Small intestine (tissue), 7 donors: ENCODE data around the gene RD3L. TPM values are rescaled to one million over a fixed set of nuclear protein-coding genes. Genes with fewer than 3 reads are reported as not detected.
"Not testable (repeated sequence)": the region's sequence is repeated elsewhere in the genome, so short reads cannot be mapped to it uniquely, and the experiment has no call there.

Experiments
- DNase-seq, 2 donors: peaks; one replicate each; pipeline versions ENCODE4 v3.0.0 to v3.0.0-alpha.2; 2013
- FAIRE-seq: peaks from 2 replicates; lab custom pipeline; 2012; peaks lifted over from hg19 to GRCh38; lab: Jason Lieb, UNC
- H3K27ac ChIP-seq, 3 donors: one replicate each; pipeline ENCODE4 v1.5.1; 2013; ENCODE audit warnings: low read length in 2 of 3, mild to moderate bottlenecking in 2 of 3, control low read depth in 1 of 3, inconsistent platforms in 1 of 3, low read depth in 1 of 3, moderate library complexity in 1 of 3
- H3K27me3 ChIP-seq, 3 donors: one replicate each; pipeline ENCODE4 v1.6.1; 2013; ENCODE audit warnings: low read length in 3 of 3, inconsistent platforms in 1 of 3; ENCODE audit not compliant: control insufficient read depth in 3 of 3, insufficient read depth in 3 of 3
- H3K36me3 ChIP-seq, 3 donors: one replicate each; pipeline ENCODE4 v1.6.1; 2013; ENCODE audit warnings: low read length in 3 of 3, inconsistent platforms in 1 of 3, low read depth in 1 of 3, mild to moderate bottlenecking in 1 of 3, moderate library complexity in 1 of 3; ENCODE audit not compliant: control insufficient read depth in 3 of 3, insufficient read depth in 2 of 3
- H3K4me1 ChIP-seq, 3 donors: one replicate each; pipeline ENCODE4 v1.6.1; 2013; ENCODE audit warnings: low read length in 2 of 3, inconsistent platforms in 1 of 3, low read depth in 1 of 3, mild to moderate bottlenecking in 1 of 3, moderate library complexity in 1 of 3; ENCODE audit not compliant: control insufficient read depth in 3 of 3, insufficient read depth in 2 of 3
- H3K4me3 ChIP-seq, 3 donors: one replicate each; pipeline ENCODE4 v1.5.1; 2013; ENCODE audit warnings: low read length in 3 of 3, control low read depth in 1 of 3, inconsistent platforms in 1 of 3, low read depth in 1 of 3, mild to moderate bottlenecking in 1 of 3, moderate library complexity in 1 of 3
- H3K9me3 ChIP-seq, 2 donors: one replicate each; pipeline ENCODE4 v1.6.1; 2013; ENCODE audit warnings: low read depth in 1 of 2, low read length in 1 of 2; ENCODE audit not compliant: control insufficient read depth in 2 of 2, insufficient read depth in 1 of 2
- WGBS, 3 donors: extraction: QIAGEN DNeasy Blood & Tissue Kit; methylation state at CpG; one replicate each; pipeline ENCODE4 v1.1.7; 2013; 5-methylcytosine and 5-hydroxymethylcytosine counted together
- polyA plus RNA-seq, 4 donors: library from polyadenylated mRNA; stranded (reverse) in 3 of 4; unstranded in 1 of 4; fragments of 200-250 nt in 3 of 4; fragments of 120-200 nt in 1 of 4; gene quantifications; one replicate each; pipeline versions ENCODE4 v1.2.1 to v1.2.3, GENCODE V29; 2013
- donor health status: healthy with polysubstance abuse.
- donor health status: control.
- donor health status: control.
- donor health status: Bipolar disorder and iron deficiency.
- donor health status: healthy.

The RD3L gene
- polyA plus RNA-seq, 4 donors: not detected

DNA sequence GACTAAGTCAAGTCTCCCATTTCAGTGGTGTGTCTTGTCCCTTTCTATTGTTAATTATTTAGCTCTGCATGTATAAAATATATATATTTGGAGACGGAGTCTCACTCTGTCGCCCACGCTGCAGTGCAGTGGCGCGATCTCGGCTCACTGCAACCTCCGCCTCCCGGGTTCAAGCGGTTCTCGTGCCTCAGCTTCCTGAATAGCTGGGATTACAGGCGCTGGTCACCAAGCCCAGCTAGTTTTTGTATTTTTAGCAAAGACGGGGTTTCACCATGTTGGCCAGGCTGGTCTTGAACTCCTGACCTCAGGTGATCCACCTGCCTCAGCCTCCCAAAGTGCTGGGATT lies 20.5 kb downstream of the RD3L start:
- not testable (repeated sequence) for H3K27me3 ChIP-seq, FAIRE-seq, H3K4me3 ChIP-seq, DNase-seq, H3K27ac ChIP-seq, H3K4me1 ChIP-seq, H3K9me3 ChIP-seq
- H3K36me3 ChIP-seq: peaks cover 0 to 16% (median 3%) of the 10 kb centered on the region in 3 donors
- WGBS, 3 donors: 68 to 74% (median 70%) methylated on average over 12 of the region's 12 CpGs

DNA sequence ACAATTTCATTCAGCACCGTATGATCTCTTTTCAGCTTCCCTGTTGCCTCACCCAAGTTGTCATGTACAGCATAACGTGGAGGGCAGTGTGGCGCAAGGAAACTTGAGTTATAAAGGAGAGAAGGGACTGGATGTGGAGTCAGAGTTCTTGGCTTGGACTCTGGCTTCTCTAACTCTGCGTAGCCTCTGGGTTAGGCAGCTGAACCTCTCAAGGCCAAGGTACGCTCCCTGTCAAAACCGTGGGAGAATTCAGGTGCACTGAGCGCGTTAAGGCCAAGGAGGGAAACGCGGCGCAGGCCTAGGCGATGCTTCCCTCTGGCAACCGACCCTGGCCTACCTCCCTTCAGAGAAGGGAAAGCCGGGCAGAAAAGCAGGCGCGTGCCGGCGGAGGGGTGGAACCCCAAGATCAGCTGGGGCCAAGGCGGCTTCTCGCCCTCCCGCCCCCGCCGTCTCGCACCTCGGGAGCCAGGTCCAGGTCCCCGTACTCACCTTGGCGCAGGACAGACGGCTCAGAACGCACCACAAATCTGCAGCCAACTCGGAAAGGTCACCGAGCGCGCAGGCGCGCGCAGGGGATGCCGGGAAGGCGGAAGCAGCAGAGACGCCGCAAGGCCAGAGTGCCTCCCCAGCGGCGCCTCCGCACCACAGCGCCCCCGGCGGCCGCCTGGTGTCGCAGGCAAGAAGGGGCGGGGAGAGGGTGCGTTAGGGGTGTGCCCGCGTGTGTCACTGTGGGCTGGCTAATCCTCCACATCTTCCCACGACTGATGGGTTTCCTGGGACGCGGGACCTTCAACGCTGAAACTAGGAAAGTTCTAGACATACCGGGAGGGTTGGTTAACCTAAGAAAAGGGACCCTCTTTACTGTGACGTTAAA lies 21.1 kb downstream of the RD3L start:
- H3K4me1 ChIP-seq: no peaks in the 10 kb centered on the region
- peak; percentile 94 to 98 for DNase-seq
- H3K27me3 ChIP-seq: peaks cover 0 to 5% (median 0%) of the 10 kb centered on the region in 3 donors
- FAIRE-seq: no peak
- no peaks in the 10 kb centered on the region for H3K9me3 ChIP-seq
- 1% methylated on average over 45 to 58 of the region's 58 CpGs for WGBS, 3 donors
- H3K36me3 ChIP-seq: peaks cover 0 to 23% (median 3%) of the 10 kb centered on the region in 3 donors
- peak overlapping the region; percentile 67 to 86 (median 86) for H3K27ac ChIP-seq
- H3K4me3 ChIP-seq: peak overlapping the region; percentile 59 to 79 (median 68)

DNA sequence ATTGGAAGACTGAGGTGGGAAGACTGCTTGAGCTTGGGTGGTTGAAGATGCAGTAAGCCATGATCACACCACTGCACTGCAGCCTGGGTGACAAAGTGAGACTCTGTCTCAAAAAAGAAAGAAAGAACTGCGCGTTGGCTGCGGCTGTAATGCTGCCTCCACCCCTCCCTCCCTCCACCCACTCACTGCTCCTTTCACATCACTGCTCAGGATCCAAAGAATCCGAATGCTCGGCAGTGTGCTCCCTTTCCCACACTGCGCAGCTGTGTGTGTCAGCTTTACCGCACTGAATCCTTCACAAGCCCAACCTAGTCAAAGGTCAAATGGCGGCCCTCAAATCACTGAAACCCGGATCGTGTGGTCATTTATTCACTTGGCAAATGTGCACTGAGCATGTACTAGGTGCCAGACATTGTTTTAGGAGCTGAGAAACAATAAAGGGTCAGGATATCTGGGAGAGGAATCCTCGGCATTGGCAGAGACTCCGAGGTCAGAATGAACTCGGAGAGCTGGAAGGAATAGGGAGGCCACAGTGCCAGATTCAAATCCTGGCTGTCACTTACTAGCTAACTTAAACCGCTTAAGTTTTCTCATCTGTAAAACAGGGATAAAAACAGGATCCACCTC lies 25.6 kb downstream of the RD3L start:
- Histone ChIP-seq H3K27ac (no peak overlapping the region), H3K4me3 (no peak overlapping the region), H3K4me1 (no peaks in the 10 kb centered on the region), H3K27me3 (no peaks in the 10 kb centered on the region), H3K36me3 (peaks cover 7 to 45% (median 8%) of the 10 kb centered on the region in 3 donors), H3K9me3 (no peaks in the 10 kb centered on the region)
- no peak for DNase-seq
- 61 to 77% (median 77%) methylated on average over 14 of the region's 14 CpGs for WGBS, 3 donors
- FAIRE-seq: no peak

DNA sequence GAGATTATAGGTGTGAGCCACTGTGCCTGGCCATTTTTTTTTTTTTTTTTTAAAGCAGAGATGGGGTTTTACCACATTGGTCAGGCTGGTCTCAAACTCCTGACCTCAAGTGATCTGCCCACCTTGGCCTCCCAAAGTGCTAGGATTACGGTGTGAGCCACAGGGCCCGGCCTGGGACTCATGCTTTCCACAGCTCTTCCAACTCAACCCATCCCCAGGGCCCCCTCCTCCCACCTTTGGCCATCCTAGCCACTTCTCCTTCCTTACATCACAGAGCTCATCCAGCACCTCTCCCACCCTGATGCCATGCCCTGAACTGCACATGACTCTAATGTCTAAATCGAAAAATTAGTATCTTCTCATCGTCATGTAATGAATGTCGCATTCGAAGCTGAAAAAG lies 26.7 kb downstream of the RD3L start:
- H3K4me3 ChIP-seq: no peak overlapping the region
- H3K27me3 ChIP-seq: no peaks in the 10 kb centered on the region
- H3K4me1 ChIP-seq: no peaks in the 10 kb centered on the region
- no peak overlapping the region for H3K27ac ChIP-seq
- DNase-seq (no peak), FAIRE-seq (no peak)
- 92 to 94% (median 93%) methylated on average over 6 of the region's 6 CpGs for WGBS, 3 donors
- peaks cover 7 to 54% (median 8%) of the 10 kb centered on the region in 3 donors for H3K36me3 ChIP-seq
- H3K9me3 ChIP-seq: no peaks in the 10 kb centered on the region

DNA sequence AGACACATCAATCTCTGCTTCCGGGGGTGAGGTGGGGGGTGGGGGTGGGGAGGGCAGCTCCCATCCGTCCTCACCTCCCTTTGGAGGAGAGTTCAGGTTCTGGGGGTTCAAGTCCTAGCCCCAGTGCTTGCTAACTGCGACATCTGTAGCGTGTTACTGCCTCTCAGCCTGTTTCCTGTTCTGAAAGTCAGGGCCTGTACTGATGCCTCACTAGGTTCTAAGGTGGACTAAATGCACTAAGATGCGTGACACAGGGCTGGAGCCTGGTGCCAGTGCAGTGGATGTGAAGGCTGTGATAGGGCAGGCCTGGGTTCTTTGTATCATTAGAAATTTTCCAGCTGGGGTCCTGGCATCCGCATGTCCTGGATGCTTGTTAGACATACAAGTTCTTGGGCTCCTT lies 31.3 kb downstream of the RD3L start:
- DNase-seq: no peak
- no peak for FAIRE-seq
- Histone ChIP-seq H3K9me3 (no peaks in the 10 kb centered on the region), H3K27me3 (no peaks in the 10 kb centered on the region), H3K27ac (no peak overlapping the region), H3K36me3 (peaks cover 4 to 38% (median 7%) of the 10 kb centered on the region in 3 donors), H3K4me1 (peaks cover 0 to 7% (median 0%) of the 10 kb centered on the region in 3 donors), H3K4me3 (no peak overlapping the region)
- WGBS, 3 donors: 75 to 86% (median 82%) methylated on average over 6 of the region's 6 CpGs

DNA sequence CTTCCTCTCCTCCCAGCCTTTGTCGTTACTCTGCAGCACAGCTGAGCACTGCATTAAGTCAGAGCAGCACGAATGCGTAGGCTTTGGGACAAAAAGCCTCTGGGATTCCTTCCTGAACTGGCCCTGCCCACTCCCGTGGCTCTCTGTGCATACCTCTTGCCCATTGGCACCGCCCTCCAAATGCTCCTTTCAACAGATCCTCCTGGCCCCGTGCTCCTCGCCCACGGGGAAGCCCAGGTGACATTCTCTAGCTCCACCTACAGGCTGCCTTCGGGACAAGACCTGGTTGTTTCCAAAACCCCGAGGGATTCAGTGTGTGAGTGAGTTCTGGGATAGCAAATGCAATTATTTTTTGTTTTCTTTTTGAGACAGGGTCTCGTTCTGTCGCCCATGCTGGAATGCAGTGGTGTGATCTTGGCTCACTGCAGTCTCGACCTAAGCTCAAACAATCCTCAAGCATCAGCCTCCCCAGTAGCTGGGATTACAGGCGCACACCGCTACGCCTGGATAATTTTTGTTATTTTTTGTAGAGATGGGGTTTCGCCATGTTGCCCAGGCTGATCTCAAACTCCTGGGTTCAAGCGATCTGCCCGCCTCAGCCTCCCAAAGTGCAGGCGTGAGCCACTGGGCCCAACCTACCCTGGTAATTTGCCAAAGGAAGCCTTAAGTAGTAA lies 31.9 kb downstream of the RD3L start:
- DNase-seq: peak; percentile 88 to 94
- H3K4me3 ChIP-seq: peak overlapping the region in 1 of 3 donors; percentile 2
- 25 to 31% (median 28%) methylated on average over 20 of the region's 20 CpGs for WGBS, 3 donors
- no peaks in the 10 kb centered on the region for H3K9me3 ChIP-seq
- peaks cover 0 to 7% (median 0%) of the 10 kb centered on the region in 3 donors for H3K4me1 ChIP-seq
- FAIRE-seq: no peak
- H3K36me3 ChIP-seq: peaks cover 0 to 35% (median 7%) of the 10 kb centered on the region in 3 donors
- no peak overlapping the region for H3K27ac ChIP-seq
- no peaks in the 10 kb centered on the region for H3K27me3 ChIP-seq

DNA sequence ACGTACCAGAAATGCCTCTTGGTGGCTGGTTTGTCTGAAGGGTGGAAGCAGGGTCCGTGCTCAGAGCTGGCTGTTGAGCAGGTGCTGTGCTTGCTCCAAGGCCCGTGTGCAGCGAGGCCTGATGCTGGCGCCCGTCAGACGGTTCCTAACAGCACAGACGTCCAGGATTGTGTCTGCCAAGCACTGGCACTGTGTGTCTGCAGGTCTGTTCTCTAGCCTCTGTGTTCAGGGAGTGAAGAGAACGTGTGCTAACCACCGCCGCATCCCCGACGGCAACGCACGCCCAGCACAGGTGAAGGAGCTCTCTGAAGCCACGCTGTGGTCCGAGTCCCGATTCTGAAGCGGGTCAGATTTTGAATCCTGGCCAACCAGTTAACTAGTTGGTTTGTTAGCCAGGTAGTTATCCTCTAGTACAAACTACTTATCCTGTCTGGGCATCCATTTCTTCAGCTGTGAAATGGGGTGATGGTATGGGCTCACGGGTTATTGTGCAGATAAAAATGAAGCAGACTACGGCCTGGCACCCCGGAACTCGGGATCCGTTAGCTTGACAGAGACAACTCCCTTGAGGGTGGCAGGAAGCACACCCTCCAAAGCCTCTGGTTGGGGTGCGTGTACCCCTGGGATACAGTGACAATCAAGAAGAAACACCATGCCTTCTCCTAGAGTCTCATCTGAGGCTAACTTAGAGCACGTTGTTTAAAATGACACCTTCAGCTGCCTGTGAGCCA lies 32.6 kb downstream of the RD3L start:
- H3K36me3 ChIP-seq: peaks cover 0 to 32% (median 7%) of the 10 kb centered on the region in 3 donors
- DNase-seq (no peak), FAIRE-seq (no peak)
- WGBS, 3 donors: 81 to 86% (median 82%) methylated on average over 26 of the region's 26 CpGs
- H3K27ac ChIP-seq: no peak overlapping the region
- peak overlapping the region in 1 of 3 donors; percentile 2 for H3K4me3 ChIP-seq
- H3K27me3 ChIP-seq: no peaks in the 10 kb centered on the region
- H3K4me1 ChIP-seq: peaks cover 0 to 7% (median 0%) of the 10 kb centered on the region in 3 donors
- no peaks in the 10 kb centered on the region for H3K9me3 ChIP-seq

DNA sequence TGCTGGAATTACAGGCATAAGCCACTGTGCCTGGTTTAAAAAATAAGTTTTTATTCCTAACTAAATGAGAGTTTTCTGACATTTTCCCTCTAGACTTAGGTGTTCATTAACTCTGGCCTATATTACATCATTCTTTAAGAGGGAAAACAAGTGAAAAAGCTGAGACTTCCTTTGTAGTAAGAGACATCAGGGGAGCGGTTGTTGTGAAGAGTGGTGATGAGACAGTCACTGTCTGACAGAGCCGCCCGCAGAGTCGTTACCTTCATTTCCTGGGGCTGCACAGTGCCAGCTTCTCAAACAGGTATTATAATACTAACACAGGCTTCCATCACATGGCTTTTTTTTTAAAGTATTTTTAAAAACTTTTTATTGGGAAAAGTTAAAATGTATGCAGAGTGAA lies 33.7 kb downstream of the RD3L start:
- WGBS, 3 donors: 85 to 97% (median 89%) methylated on average over 4 of the region's 4 CpGs
- Histone ChIP-seq H3K27ac (no peak overlapping the region), H3K4me1 (peaks cover 0 to 7% (median 0%) of the 10 kb centered on the region in 3 donors), H3K4me3 (no peak overlapping the region), H3K27me3 (no peaks in the 10 kb centered on the region), H3K36me3 (peaks cover 0 to 28% (median 4%) of the 10 kb centered on the region in 3 donors), H3K9me3 (no peaks in the 10 kb centered on the region)
- DNase-seq (no peak), FAIRE-seq (no peak)
